Right hindlimb (tissue), 1 donor: Measurements from ENCODE around the gene RILPL2.
A peak's percentile ranks its signal among the peaks of the same experiment; 100 is the strongest.
"Not testable (repeated sequence)": the region's sequence is repeated elsewhere in the genome, so short reads cannot be mapped to it uniquely, and the experiment has no call there.

Source experiments
- DNase-seq: peaks from one replicate; pipeline ENCODE4 v3.0.0-alpha.2; 2018

RILPL2 gene, protein sequence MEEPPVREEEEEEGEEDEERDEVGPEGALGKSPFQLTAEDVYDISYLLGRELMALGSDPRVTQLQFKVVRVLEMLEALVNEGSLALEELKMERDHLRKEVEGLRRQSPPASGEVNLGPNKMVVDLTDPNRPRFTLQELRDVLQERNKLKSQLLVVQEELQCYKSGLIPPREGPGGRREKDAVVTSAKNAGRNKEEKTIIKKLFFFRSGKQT

DNA sequence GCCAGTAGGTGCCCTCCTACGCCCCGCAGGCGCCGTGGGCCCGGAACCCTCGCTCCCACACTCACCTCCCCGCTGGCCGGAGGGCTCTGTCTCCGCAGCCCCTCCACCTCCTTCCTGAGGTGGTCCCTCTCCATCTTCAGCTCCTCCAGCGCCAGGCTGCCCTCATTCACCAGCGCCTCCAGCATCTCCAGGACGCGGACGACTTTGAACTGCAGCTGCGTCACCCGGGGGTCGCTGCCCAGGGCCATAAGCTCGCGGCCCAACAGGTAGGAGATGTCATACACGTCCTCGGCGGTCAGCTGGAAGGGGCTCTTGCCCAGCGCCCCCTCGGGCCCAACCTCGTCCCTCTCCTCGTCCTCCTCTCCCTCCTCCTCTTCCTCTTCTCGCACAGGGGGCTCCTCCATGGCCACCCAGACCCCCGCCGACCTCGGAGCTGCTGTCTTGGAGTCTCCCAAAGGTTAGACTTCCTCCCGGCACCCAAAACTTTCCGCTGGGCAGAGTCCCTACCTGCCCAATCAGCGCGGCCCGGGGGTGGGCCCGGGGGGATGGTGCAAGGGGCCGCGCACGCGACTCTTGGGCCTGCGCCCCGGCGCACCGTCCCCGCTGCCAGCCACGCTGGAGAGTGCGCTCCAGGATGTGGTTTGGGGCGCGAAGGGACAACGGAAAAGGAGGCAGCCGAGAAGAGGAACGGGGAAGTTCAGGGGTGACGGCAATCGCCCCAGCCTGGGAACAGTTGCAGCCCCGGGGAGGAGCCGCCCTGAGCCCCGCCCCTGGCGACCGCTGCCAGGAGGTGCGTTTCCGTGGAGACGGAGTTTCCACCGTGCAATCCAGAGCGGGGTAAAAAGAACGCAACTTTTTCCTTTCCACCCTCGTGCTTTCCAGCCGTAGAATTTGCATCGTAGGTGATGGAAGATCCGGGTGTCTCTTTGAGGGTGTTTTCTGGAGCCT is at the start of gene RILPL2:
TSS of gene RILPL2 (minus strand) at position 668 of the 948 bp plus-strand sequence. CDS start at position 404, 264 bp downstream.
- DNase-seq: peak; percentile 92

DNA sequence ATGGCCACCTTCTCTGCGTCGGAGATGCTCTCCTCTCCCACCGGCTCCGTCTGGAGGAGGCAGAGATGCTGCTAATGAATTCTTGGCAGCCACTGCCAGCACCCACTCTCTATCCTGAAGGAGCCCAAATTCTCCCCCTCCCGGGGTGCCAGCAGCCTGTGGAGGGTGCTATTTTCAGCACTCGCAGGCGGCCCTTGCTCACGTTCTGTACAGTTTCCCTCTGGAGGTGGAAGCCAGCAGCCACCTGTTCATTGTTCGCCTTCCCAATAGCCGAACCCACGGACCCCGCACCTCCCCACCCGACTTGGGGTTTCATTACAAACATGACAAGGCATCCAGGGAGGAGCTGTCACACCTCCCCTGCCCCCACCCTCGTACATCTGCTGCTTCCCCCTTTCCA is 49.3 kb upstream of the RILPL2 start:
- no peak for DNase-seq

DNA sequence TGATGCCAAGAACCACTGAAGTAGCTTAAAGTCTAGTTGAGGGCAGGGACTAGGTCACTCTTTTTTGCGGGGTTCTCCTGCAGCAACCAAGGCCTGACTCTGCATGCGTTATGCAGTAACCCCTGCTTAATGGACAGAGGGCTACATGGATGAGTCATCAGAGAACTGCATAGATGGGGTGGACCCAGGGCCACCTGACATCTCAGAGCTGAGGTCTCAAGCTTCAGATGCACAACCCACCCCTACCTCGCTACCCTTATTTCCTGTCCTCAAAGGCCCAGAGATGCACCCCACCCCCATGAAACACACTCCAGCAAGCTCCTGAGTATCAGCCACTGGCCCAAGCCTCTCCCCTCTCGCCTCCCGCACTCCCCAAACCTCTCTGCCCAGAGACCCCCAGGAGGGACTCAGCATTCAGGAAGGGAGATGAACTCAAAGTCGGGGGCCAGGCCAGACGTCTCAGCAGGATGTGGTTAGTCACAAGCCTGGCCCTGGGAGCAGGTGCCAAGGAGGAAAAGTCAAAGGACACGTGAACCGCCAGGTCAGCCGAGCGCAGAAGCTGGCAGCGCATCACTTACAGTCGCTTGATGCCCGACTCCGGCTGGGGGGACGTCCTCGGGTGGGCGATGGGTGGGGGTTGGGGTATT is 47.2 kb upstream of the RILPL2 start:
- DNase-seq: no peak

DNA sequence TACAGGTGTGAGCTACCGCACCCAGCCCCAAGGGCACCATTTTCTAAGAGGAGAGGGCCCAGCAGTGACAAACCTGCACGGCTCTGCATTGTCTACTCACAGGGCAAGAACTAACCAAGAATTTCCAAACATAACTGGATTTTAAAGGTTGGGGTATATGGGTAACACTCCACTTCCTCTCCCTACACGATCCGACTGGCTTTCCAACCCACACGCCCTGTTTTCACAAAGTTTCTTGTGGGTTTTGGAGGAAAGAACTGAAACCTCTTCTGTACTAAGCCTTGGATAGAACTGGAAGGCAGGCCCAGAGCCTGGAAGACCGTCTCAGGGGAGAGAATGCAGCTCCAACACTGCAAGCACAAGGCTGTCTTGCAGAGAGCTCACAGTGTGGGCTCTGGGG is 46.4 kb upstream of the RILPL2 start:
- no peak for DNase-seq

DNA sequence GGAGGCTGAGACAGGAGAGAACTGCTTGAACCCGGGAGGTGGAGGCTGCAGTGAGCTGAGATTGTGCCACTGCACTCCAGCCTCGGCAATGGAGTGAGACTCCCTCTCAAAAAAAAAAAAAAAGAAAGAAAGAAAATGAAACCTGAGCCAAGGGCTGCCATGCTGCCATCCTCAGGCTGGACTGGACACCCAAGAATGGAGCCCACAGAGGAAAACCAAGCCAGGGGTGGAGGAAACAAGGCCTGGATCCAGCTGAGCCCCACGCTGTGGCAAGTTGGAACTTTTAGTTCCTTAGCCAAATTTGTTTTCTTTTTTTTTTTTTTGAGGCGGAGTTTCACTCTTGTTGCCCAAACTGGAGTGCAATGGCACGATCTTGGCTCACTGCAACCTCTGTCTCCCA is 44.8 kb upstream of the RILPL2 start:
- not testable (repeated sequence) for DNase-seq

DNA sequence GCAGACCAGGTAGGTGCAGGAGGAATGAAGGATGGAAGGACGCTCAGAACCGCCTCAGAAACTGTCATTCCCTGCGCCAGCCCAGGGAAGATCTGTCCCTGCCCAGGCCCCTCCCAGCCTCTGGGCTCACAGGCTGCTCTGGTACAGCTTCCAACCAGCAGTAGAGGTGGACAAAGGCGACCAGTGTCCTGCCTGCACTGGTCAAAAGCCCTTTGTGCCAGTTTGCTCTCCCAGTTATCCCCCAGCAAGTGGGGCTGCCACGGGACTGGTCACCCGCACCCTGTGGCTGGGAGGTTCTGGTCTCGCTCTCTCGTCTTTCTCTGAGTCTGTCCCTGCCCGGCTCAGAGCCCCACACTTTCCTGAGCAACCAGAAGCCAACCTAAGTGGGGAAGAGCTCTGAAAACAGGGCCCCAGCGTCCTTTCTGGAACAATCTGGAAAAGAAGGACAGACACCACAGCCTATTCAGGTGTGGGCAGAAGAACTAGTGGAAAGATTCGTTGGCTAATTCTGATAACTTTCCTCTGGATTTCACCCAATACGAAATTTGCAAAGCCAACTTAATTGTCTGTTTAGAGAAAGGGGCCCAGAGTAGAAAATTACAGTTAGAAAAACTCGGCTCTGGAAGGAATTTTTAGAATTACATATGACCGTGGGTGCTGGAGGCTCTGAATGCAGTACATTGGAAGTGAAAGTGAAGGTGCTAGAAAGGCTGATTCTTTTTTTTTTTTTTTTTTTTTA is 43.1 kb upstream of the RILPL2 start:
- DNase-seq: no peak

DNA sequence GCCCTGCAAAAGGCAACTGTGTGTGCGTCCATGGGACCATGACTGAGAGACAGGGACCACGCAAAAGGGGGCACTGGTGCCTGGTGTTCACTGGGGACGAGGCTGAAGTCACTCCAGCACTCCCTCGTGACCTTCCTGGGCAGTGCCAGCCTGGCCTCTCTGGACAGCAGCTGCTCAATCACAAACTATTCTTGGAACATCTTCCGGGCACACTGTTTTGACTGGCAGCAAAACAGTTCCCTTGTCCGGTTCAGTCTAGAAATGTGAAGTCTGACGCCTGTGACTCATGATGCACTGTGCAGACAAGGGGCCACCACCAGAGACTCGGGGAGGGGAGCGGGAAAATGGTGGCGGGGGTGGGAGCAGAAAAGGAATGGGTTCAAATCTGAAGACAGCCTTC is 42.3 kb upstream of the RILPL2 start:
- DNase-seq: peak; percentile 45

DNA sequence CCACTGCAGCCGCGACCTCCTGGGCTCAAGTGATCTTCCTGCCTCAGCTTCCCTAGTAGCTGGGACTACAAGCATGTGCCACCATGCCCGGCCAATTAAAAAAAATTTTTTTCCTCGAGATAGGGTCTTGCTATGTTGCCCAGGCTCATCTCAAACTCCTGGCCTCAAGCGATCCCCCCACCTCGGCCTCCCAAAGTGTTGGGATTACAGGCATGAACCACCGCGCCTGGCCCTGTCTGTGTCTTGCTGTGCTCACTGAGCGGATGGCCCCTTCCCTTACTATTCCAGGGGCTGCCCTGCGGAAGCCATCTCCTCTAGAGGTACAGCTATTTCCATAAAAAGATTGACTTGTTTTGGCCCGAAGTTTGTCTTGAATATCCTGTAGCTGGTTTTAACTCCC is 41.6 kb upstream of the RILPL2 start:
- no peak for DNase-seq

DNA sequence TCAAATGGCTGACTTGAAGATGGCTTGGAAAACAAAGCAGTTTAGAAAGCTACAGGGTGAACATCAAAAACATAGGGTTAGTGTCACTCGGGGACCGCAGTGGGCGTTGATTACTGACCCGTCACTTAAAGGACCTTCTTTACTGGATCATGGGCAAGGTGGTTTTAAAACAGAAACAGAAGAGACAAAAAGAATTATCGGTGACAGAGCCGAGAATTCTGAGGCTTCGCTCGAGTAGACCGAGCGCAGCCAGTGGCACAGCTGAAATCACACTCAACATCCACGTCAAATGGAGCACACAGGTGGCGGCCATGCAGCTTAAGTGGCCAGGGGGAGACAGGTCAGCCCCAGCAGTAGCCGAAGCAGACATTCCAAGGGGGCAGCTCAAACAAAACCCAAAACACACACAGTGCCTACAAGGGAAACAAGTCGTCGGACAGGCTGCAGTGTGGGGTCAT is 38.8 kb upstream of the RILPL2 start:
- no peak for DNase-seq

DNA sequence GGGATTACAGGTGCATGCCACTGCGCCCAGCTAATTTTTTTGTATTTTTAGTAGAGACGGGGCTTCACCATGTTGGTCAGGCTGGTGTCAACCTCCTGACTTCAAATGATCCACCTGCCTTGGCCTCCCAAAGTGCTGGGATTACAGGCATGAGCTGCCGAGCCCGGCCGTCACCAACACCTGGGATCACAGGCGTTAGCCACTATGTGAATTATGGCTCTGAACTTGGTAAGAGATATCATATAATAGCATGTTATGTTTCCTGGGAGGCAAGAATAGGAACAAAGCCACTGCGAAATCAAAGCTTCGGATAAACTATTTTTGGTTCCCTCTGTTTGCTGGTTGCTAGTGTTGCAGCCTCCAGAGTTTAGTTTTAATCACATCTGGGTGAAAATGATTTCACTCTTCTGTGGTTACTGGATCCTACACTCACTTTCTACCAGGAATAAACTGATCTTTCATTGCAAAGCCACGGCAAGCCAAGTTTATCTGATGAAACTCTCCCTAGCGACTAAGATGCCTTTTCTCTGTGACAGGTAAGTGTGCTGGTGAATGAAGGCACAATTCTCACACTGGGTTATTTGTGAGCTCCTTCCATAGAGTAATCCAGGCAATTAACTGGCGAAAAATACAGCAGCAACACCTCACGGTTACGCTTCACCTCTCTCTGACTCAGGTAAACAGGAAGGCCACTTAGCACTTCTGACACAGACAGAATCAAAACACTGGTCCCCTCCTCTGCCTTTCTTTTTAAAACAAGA is 38.2 kb upstream of the RILPL2 start:
- no peak for DNase-seq

DNA sequence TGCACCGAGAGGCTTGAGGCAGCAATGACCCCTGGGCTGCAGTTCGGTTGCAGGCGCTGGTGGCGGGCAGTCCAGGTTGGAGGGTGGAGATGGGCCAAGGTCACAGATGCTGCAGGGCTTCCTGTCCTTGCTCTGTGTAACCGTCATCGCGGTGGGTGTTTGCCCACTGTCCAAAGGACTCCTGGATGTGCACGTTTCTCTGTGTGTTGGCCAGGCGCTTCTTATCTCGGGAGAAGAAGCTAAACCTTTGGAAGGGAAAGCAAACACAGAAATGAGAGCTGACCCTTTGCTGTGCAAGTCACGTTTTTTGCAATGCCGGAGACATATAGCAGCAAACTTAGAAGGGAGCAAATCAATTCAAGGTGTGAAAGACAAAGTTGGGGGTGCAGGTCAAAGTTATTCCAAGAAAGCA is 36.0 kb upstream of the RILPL2 start:
- DNase-seq: no peak

DNA sequence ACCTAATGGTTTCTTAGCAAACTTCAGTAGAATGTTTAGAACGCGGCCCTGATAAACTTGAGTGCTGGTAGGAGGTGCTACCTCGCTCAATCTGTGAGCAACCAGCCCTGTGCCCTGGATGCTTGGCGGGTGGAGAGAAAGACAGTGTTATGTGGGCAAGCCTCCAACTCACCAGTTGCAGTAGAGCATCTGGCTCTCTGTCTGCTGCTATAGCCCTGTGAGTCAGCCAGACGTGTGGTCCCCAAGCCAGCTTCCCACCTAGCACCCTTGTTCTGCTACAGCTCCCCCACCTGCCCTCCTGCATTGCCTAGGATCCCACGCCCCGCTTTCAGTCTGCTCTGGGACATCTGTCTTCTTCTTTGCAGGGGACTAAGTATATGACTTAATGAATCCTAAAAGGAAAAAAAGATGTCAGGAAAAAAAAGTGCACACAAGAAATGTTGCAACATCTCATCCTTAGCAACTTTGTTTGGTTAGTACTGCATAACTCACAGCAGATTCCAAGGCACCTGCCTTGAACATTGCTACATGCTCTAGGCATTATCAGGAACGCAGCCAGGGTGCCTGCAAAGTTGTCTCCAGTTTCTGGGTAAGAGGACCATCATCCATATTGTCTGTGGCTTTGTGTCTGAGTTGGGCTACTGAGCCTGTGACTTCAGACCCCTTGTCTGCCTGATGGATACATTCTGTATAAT is 35.0 kb upstream of the RILPL2 start:
- DNase-seq: peak; percentile 13

DNA sequence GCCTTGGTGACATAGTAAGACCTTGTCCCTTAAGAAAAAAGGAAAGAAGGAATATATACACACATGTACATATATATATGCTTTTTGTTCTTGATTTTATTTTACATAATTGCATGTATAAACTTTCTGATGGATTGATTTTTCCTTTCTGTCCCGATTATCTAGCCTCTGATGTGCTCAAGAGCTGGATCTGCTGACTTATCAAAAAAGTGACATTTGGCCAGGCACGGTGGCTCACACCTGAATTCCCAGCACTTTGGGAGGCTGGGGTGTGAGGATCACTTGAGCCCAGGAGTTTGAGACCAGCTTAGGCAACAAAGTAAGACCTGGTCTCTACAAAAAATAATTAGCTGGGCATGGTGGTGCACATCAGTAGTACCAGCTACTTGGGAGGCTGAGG is 33.5 kb upstream of the RILPL2 start:
- DNase-seq: no peak

DNA sequence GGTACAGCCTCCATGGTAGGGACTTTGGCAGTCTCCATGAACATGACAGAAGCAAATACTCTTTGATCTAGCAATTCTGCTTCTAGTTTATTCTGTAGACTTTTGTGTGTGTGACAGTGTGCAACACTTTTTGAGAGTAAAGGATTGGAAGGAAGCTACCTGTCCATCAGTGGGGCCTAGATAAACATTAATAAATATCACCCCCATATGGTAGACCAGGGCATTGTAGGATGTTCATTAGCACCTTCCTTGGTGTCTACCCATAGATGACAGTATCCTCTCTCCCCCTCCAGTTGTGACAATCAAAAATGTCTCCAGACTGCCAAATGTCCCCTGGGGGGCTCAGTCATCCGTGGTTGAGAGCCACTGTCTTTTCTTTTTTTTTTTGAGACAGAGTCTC is 32.3 kb upstream of the RILPL2 start:
- no peak for DNase-seq

DNA sequence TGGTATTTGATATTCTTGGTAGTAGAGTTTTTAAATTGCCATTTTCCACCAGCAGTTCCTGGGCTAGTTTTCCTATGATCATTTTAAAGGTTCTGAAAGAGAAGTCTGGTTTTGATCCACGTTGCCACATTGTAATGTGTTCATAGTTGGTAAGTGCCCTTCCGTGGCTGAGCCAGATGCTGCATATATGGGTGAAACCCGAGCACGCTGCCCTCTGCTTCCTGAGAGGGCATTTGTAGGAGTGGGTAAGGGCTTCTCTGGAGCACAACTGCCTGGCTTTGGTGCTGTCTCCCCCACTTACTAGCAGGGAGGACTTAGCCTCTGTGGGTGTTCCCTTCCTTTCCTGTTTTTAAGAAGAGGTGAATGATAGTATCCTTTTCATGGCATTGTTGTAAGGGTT is 28.6 kb upstream of the RILPL2 start:
- no peak for DNase-seq

DNA sequence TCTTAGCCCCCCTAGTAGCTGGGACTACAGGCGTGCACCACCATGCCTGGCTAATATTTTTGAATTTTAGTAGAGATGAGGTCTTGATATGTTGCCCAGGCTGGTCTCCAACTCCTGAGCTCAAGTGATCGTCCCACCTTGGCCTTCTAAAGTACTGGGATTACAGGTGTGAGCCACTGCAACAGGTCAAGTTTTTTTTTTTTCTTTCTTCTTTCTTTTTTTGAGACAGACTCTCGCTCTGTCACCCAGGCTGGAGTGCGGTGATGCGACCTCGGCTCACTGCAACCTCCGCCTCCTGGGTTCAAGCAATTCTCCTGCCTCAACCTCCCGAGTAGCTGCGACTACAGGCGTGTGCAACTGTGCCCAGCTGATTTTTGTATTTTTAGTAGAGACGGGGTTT is 26.7 kb upstream of the RILPL2 start:
- DNase-seq: not testable (repeated sequence)

DNA sequence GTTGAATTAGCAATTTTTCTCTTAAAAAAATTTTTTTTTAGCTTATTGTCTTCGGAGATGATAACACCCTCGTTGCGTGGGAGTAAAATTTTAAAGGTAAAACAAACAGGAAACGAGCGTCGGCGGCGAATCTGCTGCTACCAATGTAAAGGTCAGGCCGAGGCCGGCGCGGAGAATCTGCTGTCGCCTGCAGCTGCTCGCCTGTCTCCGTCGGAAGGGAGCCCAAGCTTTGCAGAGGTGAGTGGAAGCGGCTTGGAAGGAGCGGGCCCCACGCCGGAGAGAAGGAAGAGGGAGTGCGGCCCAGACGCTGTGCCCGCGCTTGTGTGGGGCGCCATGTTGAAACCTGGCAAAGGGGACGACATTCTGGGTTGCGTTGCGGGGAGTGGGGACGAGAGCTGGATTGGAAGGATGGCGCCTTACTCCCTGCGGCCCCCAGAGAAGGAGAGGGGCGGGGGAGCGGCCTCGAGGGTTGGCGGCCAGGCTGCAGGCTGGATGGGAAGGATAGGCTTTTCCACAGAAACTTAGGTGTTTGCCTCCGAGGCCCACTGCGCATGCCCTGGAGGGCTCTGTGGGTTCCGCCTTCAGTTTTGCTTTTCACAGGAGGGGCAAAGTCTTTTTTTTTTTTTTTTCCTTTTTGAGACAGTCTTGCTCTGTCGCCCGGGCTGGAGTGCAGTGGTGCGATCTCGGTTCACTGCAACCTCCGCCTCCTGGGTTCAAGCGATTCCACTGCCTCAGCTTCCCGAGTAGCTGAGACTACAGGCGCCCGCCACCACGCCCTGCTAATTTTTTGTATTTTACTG is 21.7 kb upstream of the RILPL2 start, which contains the start of gene SNRNP35:
TSS of gene SNRNP35 (plus strand) at position 160 of the 800 bp plus-strand sequence. CDS start 7,402 bp downstream, outside the sequence.
- DNase-seq: peak; percentile 92

DNA sequence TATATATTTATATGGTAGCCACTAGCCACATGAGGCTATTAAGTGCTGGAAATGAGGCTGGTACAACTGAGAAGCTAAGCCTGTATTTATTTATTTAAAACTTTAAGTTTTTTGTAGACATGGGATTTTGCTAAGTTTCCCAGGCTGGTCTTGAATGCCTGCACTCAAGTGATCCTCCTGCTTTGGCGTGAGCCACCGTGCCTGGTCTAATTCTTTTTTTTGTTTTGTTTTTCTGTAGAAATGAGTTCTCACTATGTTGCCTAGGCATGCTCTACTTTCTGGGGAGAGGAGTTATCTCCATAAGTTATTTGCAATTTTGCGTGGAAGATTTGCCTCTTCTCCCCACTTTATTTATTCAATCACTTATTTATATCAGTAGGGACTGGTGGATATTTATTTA is 16.7 kb upstream of the RILPL2 start:
- no peak for DNase-seq

DNA sequence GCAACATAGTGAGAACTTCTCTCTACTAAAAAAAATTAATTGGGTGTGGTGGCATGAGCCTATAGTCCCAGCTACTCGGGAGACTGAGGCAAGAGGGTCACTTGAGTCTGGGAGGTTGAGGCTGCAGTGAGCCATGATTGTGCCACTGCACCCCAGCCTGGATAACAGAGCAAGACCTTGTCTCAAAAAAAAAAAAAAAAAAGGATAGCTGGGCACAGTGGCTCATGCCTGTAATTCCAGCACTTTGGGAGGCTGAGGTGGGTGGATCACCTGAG is 15.7 kb upstream of the RILPL2 start:
- not testable (repeated sequence) for DNase-seq

DNA sequence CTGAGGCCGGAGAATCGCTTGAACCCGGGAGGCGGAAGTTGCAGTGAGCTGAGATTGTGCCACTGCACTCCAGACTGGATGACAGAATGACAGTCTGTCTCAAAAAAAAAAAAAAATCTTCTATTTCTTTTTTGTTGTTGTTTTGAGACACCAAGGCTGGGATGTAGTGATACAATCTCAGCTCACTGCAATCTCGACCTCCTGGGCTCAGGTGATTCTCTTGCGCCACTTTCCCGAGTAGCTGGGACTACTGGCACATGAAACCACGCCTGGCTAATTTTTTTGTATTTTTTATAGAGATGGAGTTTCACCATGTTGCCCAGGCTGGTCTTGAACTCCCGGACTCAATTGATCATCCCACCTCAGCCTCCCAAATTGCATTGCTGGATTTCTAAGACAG is 14.2 kb upstream of the RILPL2 start:
- no peak for DNase-seq

DNA sequence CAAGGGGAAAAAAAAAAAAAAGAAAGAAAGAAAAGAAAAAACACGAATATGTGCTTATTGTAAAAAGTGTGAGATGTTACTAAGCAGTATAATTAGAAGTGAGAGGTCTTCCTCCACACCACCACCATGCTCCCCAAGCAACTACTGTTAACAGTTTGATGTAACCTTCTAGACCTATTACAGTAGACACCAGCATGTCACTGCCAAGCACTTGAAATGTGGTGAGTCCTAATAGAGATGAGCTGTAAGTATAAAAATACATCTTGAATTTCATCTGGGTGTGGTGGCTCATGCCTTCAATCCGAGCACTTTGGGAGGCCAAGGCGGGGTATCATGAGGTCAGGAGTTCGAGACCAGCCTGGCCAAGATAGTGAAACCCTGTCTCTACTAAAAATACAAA is 13.4 kb upstream of the RILPL2 start:
- no peak for DNase-seq
